ENCODE data around the gene UBAC2. TPM values are rescaled to one million over a fixed set of nuclear protein-coding genes. Genes with fewer than 3 reads are reported as not detected.

The UBAC2 gene
- total RNA-seq, 4 donors from 2014 or later, result 56.8 to 88.5 (median 77.7) TPM

DNA sequence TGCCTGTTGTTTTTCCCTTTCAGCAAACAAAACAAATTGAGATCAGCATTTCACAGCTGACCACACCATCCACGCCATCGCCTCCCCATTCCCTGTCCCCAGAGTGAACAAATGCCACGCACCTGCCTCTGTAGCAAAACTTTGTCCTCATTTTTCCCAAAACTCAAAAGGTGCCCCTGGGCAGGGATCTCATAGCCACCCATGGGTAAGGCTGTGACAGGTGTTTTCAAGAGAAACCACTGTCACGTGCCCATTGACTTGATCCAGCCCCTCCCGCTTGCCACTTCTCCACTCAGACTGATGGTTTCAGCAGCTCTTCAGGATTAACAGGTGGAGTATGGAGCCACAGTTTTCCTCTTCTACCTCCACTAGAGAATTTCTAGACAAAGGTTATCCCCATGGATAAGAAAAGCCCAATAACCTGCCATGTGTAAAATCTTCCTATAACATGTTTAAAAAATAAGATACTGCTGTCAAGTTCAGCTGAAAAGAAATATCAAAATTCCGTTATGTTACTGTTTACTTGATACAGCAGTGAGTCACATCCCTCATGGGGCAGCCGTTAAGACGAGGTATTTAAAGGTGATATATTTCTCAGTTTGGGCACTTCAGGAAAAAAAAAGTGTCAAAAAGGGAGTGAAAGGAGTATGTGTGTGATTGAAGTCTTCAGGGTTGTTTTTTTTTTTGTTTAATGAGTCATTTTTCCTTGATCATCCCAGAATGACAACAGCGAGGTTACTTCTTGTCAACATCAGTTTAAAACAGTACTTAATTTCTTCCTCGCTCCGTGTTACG lies 170.0 kb downstream of the UBAC2 start:
- Histone ChIP-seq H3K27ac (no peak overlapping the region), H3K4me3 (replicated peaks in 1 of 3) (no peak overlapping the region), H3K9me3 (no peaks in the 10 kb centered on the region), H3K4me1 (no peaks in the 10 kb centered on the region), H3K27me3 (no peaks in the 10 kb centered on the region), H3K36me3 (no peaks in the 10 kb centered on the region)
- no peak for DNase-seq
- TF ChIP-seq POLR2A (IDR thresholded peaks at IDR 0.05) (no peak), CTCF (IDR thresholded peaks at IDR 0.05) (no peak)
- intact Hi-C loops (cut with DNase I), result no loop called here
- 89 to 93% methylated on average over 12 of the region's 12 CpGs for WGBS, 2 donors

DNA sequence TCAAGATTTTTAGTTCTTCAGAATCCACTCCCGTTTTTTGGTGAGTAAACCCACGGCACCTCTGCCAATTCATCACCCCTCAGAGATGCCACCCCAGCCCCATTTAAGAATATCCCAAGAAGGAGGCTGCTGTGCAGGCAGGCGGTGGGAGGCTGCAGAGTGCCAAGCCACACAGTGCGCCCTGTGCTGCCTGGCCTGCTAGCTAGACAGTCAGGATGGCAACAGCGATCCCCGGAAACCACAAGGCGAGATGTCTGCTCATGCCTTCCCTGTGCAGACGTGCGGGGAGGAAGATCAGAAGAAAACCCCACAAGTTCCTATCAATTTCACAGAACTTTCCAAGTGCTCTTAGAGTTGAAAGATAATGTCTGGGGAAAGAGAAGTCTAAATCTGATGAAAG lies 171.3 kb downstream of the UBAC2 start:
- peaks cover 0 to 9% of the 10 kb centered on the region in 2 donors for H3K4me1 ChIP-seq
- TF ChIP-seq CTCF (IDR thresholded peaks at IDR 0.05) (no peak), POLR2A (IDR thresholded peaks at IDR 0.05) (no peak)
- no peaks in the 10 kb centered on the region for H3K36me3 ChIP-seq
- H3K9me3 ChIP-seq, result no peaks in the 10 kb centered on the region
- no peak overlapping the region for H3K4me3 ChIP-seq (replicated peaks in 1 of 3)
- H3K27me3 ChIP-seq, result no peaks in the 10 kb centered on the region
- no peak overlapping the region for H3K27ac ChIP-seq
- WGBS, 2 donors, result 94 to 97% methylated on average over 9 of the region's 9 CpGs
- no peak for DNase-seq
- intact Hi-C loops (cut with DNase I), result no loop called here

DNA sequence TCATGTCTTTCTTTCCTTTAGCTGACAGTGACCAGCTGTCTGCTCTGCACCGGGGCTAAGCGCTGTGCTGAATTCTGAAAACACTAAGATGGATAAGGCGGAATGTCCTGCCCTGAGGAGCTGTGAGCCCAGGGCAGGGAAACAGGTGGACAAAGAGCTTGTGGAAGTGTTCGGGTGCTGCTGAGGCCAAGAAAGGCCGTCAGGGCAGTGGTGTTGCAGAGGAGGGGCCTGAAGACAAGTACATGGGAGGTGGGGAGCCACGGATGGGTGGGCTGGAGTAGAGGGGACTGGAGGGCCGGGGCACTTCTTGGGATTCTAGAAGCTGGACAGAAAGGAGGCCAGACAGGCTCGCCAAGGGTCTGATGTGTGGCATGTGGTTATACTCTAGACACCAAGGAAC lies 172.8 kb downstream of the UBAC2 start:
- H3K4me1 ChIP-seq, result peaks cover 0 to 9% of the 10 kb centered on the region in 2 donors
- H3K4me3 ChIP-seq (replicated peaks in 1 of 3), result no peak overlapping the region
- no peaks in the 10 kb centered on the region for H3K27me3 ChIP-seq
- no peak overlapping the region for H3K27ac ChIP-seq
- intact Hi-C loops (cut with DNase I), result no loop called here
- no peaks in the 10 kb centered on the region for H3K9me3 ChIP-seq
- 92 to 93% methylated on average over 8 of the region's 8 CpGs for WGBS, 2 donors
- no peak for TF ChIP-seq POLR2A (IDR thresholded peaks at IDR 0.05)
- no peak for TF ChIP-seq CTCF (IDR thresholded peaks at IDR 0.05)
- DNase-seq, result no peak
- peaks cover 0 to 5% of the 10 kb centered on the region in 2 donors for H3K36me3 ChIP-seq

DNA sequence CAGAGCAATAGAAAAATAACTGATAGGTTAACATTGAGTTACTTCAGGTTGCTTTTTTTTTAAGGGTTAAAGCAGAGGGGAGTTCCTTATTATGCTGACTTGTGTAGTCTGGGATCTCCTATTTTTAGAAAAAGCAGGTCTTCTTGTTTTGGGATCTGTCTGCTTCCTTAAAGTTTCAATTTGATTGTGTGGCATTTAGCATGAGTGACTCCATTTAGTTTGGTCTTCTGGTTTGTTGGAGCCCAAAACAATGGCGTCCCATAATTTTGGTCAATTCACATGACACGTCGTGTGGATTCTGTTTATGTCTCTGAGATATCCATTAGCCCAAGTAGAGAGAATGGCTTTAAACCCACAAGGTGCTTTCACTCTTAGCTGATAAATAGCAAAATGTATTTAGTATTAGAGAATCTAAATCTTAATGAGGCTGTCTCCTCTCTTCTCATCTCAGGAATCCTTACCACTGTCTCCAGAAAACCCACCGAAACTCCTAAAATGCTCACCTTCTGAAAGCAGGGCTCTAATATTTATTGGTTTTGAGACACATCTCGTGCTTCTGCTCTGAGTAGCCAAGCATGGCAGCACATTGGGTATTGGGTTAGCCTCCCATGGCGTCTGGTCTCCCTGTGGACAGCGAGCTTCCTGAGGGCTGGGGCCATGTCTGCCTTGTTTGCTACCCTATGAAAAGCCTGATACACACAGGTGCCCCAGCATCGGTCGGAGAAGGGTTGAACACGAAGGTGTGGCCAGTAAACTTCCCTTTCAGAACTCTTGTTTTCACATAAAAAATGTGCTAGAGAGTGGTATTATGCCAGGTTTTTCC lies 173.7 kb downstream of the UBAC2 start:
- no peak overlapping the region for H3K27ac ChIP-seq
- H3K36me3 ChIP-seq, result peaks cover 0 to 5% of the 10 kb centered on the region in 2 donors
- DNase-seq, result no peak
- H3K9me3 ChIP-seq, result no peaks in the 10 kb centered on the region
- WGBS, 2 donors, result 98 to 99% methylated on average over 10 of the region's 10 CpGs
- peaks cover 0 to 9% of the 10 kb centered on the region in 2 donors for H3K4me1 ChIP-seq
- no peak for TF ChIP-seq CTCF (IDR thresholded peaks at IDR 0.05)
- no peak for TF ChIP-seq POLR2A (IDR thresholded peaks at IDR 0.05)
- no peaks in the 10 kb centered on the region for H3K27me3 ChIP-seq
- intact Hi-C loops (cut with DNase I), result no loop called here
- H3K4me3 ChIP-seq (replicated peaks in 1 of 3), result no peak overlapping the region
